GM21737 (cell line): ENCODE results near the gene FDX1.
A peak's percentile ranks its signal among the peaks of the same experiment; 100 is the strongest.
"Not testable (repeated sequence)": the region's sequence is repeated elsewhere in the genome, so short reads cannot be mapped to it uniquely, and the experiment has no call there.

ENCODE experiments used
- ATAC-seq: cut with Tn5 transposase; IDR thresholded peaks from one replicate; pipeline ENCODE4 v1.9.1; 2021; ENCODE audit warnings: mild to moderate bottlenecking, moderate library complexity; ENCODE audit not compliant: unreplicated experiment

Gene FDX1, protein sequence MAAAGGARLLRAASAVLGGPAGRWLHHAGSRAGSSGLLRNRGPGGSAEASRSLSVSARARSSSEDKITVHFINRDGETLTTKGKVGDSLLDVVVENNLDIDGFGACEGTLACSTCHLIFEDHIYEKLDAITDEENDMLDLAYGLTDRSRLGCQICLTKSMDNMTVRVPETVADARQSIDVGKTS

DNA sequence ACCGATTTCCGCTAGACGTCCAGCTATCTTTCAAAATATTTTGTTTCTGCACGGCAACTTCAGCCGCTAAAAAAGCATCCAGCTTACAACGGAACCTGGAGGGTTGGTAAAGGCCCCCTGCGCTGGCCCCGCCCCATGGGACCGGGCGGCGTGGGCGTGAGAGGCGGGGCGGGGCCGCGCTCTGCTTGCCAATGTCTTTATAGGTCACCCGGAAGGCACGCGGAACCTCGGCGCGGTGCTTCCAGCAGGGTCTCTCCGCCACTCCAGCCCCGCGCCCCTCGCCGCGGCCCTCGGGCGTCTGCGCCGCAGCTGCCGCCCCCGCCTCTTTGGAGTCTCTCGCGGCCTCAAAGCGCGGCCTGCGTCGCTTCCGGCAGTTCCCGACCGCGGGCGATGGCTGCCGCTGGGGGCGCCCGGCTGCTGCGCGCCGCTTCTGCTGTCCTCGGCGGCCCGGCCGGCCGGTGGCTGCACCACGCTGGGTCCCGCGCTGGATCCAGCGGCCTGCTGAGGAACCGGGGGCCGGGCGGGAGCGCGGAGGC is at the start of gene FDX1:
TSS of gene FDX1 (plus strand) at position 218 of the 536 bp plus-strand sequence. CDS start at position 391, 173 bp downstream.
- ATAC-seq: peak; percentile 86

DNA sequence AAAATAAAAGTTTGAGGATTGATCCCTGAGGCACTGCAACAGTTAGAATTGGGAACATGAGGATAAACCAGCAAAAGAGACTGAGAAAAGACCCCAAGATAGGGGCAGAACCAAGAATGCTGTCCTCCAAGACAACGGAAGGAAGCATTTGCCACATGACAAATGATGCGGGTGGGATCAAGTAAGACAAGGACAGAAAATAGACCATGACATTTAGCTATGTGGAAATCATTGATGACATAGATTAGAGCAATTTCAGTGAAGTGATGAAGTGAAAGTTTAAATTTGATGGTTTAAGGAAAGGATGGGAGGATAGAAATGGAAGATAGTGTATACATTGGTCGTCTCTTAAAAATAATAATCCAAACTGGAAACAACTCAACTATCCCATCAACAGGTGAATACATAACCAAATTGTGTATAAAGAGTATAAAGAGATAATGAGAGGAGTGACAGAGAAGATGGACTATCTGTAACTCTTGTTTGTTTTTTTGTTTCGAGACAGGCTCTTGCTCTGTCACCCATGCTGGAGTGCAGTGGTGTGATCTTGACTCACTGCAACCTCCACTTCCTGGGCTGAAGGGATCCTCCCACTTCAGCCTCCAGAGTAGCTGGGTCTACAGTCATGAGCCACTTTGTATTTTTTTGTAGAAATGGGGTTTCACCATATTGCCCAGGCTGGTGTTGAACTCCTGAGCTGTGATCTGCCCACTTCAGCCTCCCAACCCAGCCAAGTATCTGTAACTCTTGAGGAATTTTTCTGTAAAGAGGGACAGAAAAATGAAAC is 48.7 kb upstream of the FDX1 start:
- ATAC-seq: no peak

DNA sequence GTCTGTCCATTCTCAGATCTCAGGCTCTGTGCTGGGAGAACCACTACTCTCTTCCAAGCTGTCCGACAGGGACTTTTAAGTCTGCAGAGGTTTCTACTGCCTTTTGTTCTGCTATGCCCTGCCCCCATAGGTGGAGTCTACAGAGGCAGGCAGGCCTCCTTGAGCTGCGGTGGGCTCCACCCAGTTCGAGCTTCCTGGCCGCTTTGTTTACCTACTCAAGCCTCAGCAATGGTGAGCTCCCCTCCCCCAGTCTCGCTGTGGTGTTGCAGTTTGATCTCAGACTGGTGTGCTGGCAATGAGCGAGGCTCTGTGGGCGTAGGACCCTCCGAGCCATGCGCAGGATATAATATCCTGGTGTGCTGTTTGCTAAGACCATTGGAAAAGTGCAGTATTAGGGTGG is 41.5 kb upstream of the FDX1 start:
- not testable (repeated sequence) for ATAC-seq

DNA sequence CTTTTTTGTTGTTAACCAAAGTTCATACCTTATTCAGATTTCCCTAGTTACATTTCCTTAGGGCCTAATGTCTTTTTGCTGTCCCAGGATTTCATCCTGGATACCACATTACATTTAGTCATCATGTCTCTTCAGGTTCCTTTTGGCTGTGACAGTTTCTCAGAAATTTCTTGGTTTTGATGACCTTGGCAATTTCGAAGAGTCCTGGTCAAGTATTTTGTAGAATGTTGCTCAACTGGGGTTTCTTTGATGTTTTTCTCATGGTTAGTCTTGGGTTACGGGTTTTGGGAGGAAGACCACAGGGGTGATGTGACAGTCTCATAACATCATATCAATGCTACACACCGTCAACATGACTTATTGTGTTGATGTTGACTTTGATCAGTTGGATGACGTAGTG is 39.8 kb upstream of the FDX1 start:
- ATAC-seq: no peak

DNA sequence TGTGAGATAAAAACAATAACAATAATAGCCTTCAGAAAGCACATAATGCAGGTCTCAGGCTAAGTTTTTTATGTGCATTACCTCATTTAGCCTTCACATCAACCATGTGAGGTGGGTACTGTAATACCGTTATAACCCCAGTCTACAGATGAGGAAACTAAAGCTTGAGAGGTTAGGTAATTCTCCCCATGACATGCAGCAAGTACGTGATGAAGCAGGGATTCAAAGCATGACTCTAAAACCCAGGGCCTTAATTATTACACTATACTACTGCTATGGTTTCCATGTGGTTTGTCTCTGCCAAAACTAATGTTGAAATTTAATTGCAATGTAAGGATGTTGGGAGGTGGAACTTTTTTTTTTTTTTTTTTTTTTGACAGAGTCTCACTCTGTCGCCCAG is 37.7 kb upstream of the FDX1 start:
- no peak for ATAC-seq

DNA sequence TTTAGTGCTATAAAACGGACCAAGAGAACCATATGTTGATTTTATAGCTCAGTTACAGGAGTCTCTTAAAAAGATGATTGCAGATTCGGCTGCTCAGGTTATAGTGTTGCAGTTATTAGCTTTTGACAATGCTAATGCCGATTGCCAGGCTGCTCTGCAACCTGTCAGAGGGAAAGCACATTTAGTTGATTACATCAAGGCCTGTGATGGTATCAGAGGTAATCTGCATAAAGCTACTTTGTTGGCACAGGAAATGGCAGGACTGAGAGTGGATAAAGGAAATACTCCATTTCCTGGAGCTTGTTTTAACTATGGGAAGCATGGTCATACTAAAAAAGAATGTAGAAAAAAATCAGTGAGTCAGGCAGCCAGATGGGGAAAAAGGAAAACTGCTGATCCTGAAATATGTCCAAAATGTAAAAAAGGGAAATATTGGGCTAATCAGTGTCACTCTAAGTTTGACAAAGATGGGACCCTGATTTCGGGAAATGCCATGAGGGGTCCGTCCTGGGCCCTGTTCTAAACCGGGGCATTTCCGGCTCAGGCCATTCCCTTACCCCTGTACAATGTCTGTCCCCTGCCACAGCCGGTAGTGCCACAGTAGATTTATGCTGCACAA is 32.0 kb upstream of the FDX1 start:
- not testable (repeated sequence) for ATAC-seq

DNA sequence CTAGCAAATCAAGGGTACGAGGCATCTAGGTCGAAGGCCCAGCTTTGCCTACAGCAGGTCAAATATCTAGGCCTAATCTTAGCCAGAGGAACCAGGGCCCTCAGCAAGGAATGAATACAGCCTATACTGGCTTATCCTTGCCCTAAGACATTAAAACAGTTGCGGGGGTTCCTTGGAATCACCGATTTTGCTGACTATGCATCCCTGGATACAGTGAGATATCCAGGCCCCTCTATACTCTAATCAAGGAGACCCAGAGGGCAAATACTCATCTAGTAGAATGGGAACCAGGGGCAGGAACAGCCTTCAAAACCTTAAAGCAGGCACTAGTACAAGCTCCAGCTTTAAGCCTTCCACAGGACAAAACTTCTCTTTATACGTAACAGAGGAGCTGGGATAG is 26.2 kb upstream of the FDX1 start:
- not testable (repeated sequence) for ATAC-seq

DNA sequence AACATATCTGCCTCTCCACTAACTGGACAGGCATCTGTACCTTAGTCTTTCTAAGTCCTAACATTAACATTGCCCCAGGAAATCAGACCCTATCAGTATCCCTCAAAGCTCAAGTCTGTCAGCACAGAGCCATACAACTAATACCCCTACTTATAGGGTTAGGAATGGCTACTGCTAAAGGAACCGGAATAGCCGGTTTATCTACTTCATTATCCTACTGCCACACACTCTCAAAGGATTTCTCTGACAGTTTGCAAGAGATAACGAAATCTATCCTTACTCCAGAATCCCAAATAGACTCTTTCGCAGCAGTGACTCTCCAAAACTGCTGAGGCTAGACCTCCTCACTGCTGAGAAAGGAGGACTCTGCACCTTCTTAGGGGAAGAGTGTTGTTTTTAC is 24.1 kb upstream of the FDX1 start:
- not testable (repeated sequence) for ATAC-seq

DNA sequence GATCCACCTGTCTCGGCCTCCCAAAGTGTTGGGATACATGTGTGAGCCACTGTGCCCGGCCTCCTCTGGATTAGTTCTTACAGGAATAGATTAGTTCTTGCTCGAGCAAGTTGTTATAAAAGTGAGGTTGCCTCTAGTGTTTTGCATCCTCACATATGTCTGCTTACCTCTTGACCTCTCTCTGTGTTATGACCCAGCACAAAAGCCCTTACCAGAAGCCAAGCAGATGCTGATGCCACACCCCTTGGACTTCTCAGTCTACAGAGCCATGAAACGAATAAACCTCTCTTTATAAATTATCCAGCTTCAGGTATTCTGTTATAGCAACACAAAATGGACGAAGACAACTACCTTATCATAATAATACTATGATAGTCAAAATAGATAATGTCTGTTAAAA is 22.4 kb upstream of the FDX1 start:
- ATAC-seq: no peak

DNA sequence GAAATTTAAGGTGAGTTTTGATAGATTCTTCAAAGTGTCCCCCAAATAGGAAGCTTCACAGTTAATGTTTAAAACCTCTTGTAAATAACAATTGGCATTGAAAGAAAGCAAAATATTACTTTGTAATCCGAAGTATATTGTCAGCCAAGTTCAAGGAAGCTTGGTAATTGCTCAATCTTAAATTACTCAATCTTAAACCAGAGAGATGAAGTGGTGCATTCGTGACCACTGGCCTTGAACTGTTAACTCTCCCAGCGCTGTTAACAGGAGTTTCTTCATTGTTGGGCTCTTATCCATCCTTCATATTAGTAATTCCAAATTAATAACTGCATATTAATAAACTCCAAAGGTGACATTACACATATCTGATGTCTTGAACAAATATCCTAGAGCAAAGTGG is 20.6 kb upstream of the FDX1 start:
- no peak for ATAC-seq

DNA sequence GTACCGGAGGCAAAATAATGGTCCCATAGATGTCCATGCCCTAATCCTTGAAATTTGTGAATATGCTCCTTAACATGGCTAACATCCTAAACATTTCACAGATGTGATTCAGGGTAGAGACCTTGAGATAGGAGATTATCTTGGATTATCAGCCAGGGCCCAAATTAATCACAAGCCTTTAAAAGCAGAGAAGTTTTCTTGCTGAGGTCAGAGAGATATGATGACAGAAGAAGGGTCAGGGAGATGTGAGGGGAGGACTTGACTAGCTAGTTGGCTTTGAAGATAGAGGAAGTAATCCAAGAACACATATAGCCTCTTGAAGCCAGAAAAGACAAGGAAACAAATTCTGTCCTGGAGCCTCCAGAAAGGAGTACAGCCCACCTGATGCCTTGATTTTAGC is 19.1 kb upstream of the FDX1 start:
- no peak for ATAC-seq

DNA sequence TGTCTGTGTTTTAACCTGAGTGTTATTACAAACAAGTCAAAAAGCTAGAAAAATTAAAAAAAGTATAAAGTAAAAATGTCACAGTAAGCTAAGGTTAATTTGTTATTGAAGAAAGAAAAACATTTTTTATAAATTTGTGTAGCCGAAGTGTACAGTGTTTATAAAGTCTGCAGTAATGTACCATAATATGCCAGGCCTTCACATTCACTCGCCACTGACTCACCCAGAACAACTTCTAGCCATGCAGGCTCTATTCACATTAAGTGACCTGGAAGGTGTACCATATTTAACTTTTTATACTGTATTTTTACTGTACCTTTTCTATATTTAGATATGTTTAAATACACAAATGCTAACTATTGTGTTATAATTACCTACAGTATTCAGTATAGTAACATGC is 14.7 kb upstream of the FDX1 start:
- ATAC-seq: no peak

DNA sequence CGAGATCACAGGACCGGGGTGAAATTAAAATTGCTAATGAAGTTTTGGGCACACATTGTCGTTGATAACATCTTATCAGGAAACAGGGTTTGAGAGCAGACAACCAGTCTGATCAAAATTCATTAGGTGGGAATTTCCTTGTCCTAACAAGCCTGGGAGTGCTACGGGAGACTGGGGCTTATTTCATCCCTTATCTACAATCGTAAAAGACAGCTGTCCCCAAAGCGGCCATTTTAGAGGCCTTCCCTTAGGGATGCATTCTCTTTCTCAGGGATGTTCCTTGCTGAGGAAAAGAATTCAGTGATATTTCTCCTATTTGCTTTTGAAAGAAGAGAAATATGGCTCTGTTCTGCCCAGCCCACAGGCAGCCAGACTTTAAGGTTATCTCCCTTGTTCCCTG is 8.1 kb upstream of the FDX1 start:
- ATAC-seq: not testable (repeated sequence)

DNA sequence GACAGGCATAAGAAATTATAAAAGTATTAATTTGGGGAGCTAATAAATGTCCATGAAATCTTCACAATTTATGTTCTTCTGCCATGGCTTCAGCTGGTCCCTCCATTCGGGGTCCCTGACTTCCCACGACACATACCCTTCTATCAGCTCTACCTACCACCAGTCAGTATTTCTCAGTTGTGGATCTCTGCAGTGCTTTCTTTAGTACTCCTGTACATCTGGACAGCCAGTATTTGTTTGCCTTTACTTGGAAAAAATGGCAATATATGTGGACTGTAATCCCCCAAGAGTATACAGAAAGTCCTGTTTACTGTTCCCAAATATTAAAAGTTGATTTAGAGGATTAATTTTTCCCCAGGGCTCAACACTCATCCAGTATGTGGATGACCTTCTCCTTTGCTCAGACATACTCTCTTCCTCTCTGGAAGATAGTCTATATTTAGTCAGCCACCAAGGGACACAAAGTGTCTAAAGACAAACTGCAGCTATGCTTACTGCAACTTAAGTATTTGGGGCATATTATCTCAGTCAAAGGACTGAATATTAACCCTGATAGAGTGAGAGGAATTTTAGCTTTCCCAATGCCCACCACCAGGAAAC is 7.3 kb upstream of the FDX1 start:
- ATAC-seq: no peak

DNA sequence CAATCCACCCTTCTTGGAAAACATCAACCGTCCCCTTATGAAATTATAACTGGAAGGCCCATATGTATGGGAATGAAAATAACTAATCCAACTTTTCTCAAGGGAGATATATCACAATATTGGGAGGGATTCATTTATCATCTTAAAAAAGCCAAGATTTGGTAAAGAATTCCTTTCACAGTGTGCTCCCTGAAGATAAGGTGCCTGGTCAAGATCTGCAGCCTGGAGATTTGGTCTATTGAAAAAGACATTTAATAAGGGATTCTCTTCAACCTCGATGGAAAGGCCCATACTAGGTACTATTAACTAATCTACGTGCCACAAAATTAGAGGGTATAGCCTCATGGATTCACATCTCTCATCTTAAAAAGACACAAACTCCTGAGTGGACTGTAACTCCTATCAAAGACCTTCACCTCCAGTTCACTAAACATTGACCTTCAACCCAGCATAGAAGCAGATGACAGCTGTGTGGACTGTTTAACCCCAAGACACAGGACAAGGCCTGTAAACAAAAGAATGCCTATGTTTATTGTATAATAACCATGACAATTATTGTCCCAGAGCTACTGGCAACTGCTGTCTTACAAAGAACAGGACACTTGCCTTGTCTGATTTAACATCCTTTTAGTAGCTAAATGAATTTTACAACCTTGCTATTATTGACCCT is 4.8 kb upstream of the FDX1 start:
- no peak for ATAC-seq

DNA sequence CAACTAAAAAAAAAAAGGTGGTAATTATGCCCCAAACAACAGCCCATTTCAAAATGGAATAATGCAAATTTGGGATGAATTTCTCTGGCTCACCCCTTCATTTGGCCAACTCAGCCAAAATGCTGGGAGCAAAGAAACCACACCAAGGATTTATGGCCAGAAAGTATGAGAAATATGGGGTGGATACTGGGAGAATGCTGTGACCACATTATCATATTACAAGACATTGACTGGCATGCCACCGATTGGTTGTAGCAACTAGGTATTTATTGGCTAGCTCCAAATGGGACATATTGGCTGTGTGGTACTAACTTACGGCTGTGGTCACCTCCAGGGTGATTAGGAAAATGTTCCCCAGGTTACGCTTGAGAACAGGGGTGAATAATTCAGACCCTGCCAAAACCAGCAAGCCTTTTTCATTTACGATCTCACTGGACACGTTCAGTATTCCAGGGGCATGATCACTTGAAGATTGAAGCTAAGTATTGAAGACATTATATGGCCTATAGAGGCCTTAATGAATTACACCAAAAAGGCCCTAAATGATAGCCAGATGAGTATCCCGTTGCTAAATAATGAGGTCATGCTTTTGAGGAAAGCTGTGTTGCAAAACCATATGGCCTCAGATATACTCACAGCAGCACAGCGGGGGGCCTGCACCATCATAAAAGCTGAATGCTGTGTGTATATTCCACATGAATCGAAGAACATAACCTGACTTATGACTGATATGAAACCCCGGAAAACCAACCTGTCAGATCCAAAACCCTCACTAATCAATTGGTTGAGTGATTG is 3.8 kb upstream of the FDX1 start:
- ATAC-seq: no peak

DNA sequence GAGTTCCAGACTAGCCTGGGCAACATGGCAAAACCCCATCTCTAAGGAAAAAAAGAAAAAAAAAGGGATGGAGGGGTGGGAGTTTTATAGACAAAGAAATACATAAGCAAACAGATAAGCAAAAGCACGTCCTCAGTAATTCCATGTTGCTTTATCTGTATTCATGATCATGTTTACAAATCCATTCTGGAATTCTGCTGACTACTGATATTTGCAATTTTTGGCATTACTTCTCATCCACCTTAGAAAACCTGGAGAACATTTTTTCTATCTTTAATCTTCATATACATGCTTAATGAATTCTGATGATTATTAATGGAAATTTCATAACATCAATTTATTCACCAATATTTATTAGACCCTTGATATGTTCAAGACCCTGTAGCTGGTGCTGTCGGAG is 1.7 kb upstream of the FDX1 start:
- no peak for ATAC-seq

DNA sequence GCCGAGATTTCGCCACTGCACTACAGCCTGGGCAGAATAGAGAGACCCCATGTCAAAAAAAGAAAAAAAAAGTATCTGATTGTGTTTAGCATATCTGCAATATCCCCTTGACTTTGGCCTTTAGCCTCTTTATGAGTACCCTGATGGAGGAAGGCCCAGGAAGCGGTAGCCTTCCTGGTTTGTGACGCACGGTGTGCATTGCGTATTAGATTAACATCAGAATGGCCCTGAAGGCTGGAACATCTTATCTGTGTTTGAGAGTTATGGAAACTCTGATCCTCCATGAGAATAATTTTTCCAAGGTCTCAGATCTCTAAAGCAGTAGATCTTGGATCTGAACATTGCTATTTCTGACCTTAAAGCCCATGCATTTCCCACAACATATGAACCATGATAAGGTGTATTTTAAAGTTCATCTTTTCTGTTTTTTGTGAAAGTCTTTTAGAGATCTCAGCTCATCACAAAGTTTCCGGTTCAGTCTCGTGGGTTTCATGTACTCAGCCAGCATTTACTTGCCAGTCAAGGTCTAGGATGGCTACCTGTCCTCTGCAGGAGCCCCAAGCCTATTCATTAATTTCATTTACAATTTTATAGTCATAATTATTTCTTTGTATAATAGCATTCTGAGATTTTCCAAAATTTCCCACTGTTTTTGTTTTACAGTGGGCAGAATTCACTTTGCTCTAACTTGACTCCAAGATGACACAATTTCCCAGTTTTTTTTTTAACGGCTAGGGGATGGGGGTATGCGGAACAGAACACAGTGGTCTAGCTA is 605 bp upstream of the FDX1 start:
- no peak for ATAC-seq

DNA sequence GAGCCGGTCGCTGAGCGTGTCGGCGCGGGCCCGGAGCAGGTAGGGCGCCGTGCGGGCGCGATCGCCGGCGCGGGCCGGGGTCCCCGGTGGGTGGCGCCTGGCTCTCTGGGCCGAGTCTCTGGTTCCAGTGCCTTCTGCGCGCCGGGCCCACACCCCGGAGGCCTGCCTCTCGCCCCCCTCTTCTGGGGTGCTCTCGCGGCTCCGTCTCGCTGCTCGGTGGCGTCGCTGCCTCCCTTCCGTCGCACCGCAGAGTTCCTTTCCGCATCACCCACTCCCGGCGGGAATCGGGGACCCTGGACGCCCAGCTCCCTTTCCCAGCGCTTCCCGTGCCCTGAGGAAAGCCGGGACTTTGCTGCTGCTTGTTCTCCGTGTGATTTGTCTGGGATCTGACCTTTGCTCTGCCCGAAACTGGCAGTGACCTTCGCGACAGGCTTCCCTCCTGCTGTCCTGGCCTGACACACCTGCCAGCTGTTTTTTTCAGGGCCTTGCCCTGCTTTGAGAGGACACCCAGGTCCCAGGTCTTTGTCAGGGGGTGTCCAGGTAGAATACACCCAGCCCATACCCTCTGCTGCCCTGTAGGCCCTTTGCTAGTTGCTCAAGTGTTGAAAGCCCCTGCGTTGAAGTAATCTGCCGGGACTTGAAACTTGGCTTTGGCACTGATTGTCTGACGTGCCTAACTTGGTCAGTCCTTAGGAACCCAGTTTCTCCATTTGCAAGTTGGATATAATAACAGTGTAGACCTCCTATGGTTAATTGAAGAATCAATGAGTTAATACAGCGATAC is 711 bp downstream of the FDX1 start:
- ATAC-seq: peak; percentile 28
